SK-N-SH (cell line): Measurements from ENCODE around the gene OXER1. TPM values are rescaled to one million over a fixed set of nuclear protein-coding genes. Genes with fewer than 3 reads are reported as not detected.

Experiments
- CTCF ChIA-PET: fragments of 300-600, 350-600 bp; formaldehyde crosslinking; extraction: SDS; loops from one replicate; lab custom pipeline; 2021; lab: Yijun Ruan, JAX
- POLR2A ChIA-PET: fragments of 350-600 bp; sonication (Branson Sonifier 250); formaldehyde crosslinking; extraction: SDS; loops from one replicate; lab custom pipeline; 2020; ENCODE audit warnings: antibody characterized with exemption, inconsistent platforms; lab: Yijun Ruan, JAX
- DNase-seq: peaks from one replicate; pipeline ENCODE4 v3.0.0; 2012
- H2AFZ ChIP-seq: fragments of 200-600 bp; sonication (generic); 2 replicates; pipeline ENCODE4 v1.8.1; 2016; ENCODE audit warnings: antibody characterized with exemption, mild to moderate bottlenecking, low read depth
- H3F3A ChIP-seq: fragments of 200-600 bp; sonication (generic); replicated peaks from 2 replicates; pipeline ENCODE3; 2016; ENCODE audit warnings: antibody characterized with exemption, mild to moderate bottlenecking; ENCODE audit not compliant: insufficient read depth
- H3K27ac ChIP-seq, 2 experiments: fragments of 200-500 bp in 1 of 2; fragments of 200-600 bp in 1 of 2; sonication (Bioruptor generic) in 1 of 2; sonication (generic), shearing (Covaris generic) in 1 of 2; 2 replicates each; pipeline versions ENCODE4 v1.5.1 to v1.6.1; 2014 to 2016; ENCODE audit warnings: low read depth in 2 of 2, inconsistent platforms in 1 of 2, low read length in 1 of 2, mild to moderate bottlenecking in 1 of 2, mixed read lengths in 1 of 2
- H3K27me3 ChIP-seq: fragments of 200-600 bp; sonication (generic), shearing (Covaris generic); 2 replicates; pipeline ENCODE4 v1.6.1; 2016; ENCODE audit warnings: mixed run types; ENCODE audit not compliant: insufficient read depth
- H3K36me3 ChIP-seq, 2 experiments: fragments of 200-500 bp in 1 of 2; fragments of 200-600 bp in 1 of 2; sonication (Bioruptor generic) in 1 of 2; sonication (generic) in 1 of 2; replicated peaks in 1 of 2; 2 replicates each; pipeline versions ENCODE3 to v1.5.1; 2014 to 2016; ENCODE audit warnings: low read length in 1 of 2, mild to moderate bottlenecking in 1 of 2; ENCODE audit not compliant: insufficient read depth in 2 of 2, control insufficient read depth in 1 of 2
- H3K4me1 ChIP-seq, 2 experiments: fragments of 200-500 bp in 1 of 2; fragments of 200-600 bp in 1 of 2; sonication (Bioruptor generic) in 1 of 2; sonication (generic), shearing (Covaris generic) in 1 of 2; 2 replicates each; pipeline versions ENCODE4 v1.5.1 to v1.6.1; 2014 to 2016; ENCODE audit warnings: low read depth in 1 of 2, low read length in 1 of 2, mixed run types in 1 of 2; ENCODE audit not compliant: insufficient read depth in 2 of 2, control insufficient read depth in 1 of 2
- H3K4me2 ChIP-seq: fragments of 200-600 bp; sonication (generic), shearing (Covaris generic); 2 replicates; pipeline ENCODE4 v1.6.1; 2017; ENCODE audit warnings: mixed run types
- H3K4me3 ChIP-seq, 2 experiments: fragments of 200-500 bp in 1 of 2; fragments of 200-600 bp in 1 of 2; sonication (Bioruptor generic) in 1 of 2; sonication (generic), shearing (Covaris generic) in 1 of 2; 2 replicates each; pipeline versions ENCODE4 v1.5.1 to v1.8.1; 2014 to 2016; ENCODE audit warnings: low read depth in 2 of 2, inconsistent platforms in 1 of 2, low read length in 1 of 2, mild to moderate bottlenecking in 1 of 2, mixed read lengths in 1 of 2, moderate library complexity in 1 of 2
- H3K79me2 ChIP-seq: fragments of 200-600 bp; sonication (generic); 2 replicates; pipeline ENCODE4 v1.8.1; 2017; ENCODE audit warnings: mild to moderate bottlenecking; ENCODE audit not compliant: insufficient read depth
- H3K9ac ChIP-seq: fragments of 200-600 bp; sonication (generic); 2 replicates; pipeline ENCODE4 v1.6.1; 2017; ENCODE audit warnings: mixed run types
- H3K9me2 ChIP-seq: fragments of 200-600 bp; sonication (generic); 2 replicates; pipeline ENCODE4 v1.6.1; 2017; ENCODE audit warnings: mixed run types
- H3K9me3 ChIP-seq: fragments of 200-600 bp; sonication (generic); 2 replicates; pipeline ENCODE4 v1.6.1; 2017; ENCODE audit warnings: mixed run types, mild to moderate bottlenecking, moderate library complexity
- H4K20me1 ChIP-seq: fragments of 200-600 bp; sonication (generic); 2 replicates; pipeline ENCODE4 v1.6.1; 2017; ENCODE audit warnings: mild to moderate bottlenecking, mixed run types; ENCODE audit not compliant: insufficient read depth
- ELF1 ChIP-seq: IDR thresholded peaks from 2 replicates; pipeline ENCODE4 v1.4.0; 2012
- EP300 ChIP-seq, 2 experiments: IDR thresholded peaks; 2 replicates each; pipeline versions ENCODE4 v1.4.0 to v1.6.1; 2012; ENCODE audit warnings: borderline replicate concordance in 1 of 2, low read depth in 1 of 2, low read length in 1 of 2
- FOXJ3 ChIP-seq: sonication (generic); formaldehyde crosslinking; IDR thresholded peaks from 2 replicates; pipeline ENCODE4 v1.5.1; 2020; ENCODE audit warnings: mild to moderate bottlenecking, missing genetic modification reagents
- GABPA ChIP-seq: IDR thresholded peaks from 2 replicates; pipeline ENCODE4 v1.4.0; 2012; ENCODE audit warnings: low read depth, mild to moderate bottlenecking
- GATA2 ChIP-seq: sonication (generic); formaldehyde crosslinking; IDR thresholded peaks from 2 replicates; pipeline ENCODE4 v1.5.0; 2020; ENCODE audit warnings: mild to moderate bottlenecking, missing genetic modification reagents
- MAX ChIP-seq: IDR thresholded peaks from 2 replicates; pipeline ENCODE4 v1.4.0; 2012; ENCODE audit warnings: low read depth
- MXI1 ChIP-seq: IDR thresholded peaks from 2 replicates; pipeline ENCODE4 v1.6.1; 2012; ENCODE audit warnings: mild to moderate bottlenecking, low read depth, low read length, improper control_type of control experiment
- NRF1 ChIP-seq: IDR thresholded peaks from 2 replicates; pipeline ENCODE4 v1.6.1; 2012; ENCODE audit warnings: low read depth, mild to moderate bottlenecking, low read length
- RCOR1 ChIP-seq: fragments of 150-350 bp; IDR thresholded peaks from 2 replicates; pipeline ENCODE4 v1.6.1; 2017; ENCODE audit warnings: antibody characterized with exemption, low read length
- RFX5 ChIP-seq: IDR thresholded peaks from 2 replicates; pipeline ENCODE4 v1.6.1; 2012; ENCODE audit warnings: mild to moderate bottlenecking, improper control_type of control experiment, low read length
- RXRA ChIP-seq: IDR thresholded peaks from 2 replicates; pipeline ENCODE4 v1.4.0; 2012; ENCODE audit warnings: low read depth, mild to moderate bottlenecking, borderline replicate concordance
- SIN3A ChIP-seq: IDR thresholded peaks from 2 replicates; pipeline ENCODE4 v1.6.1; 2012; ENCODE audit warnings: low read depth, mild to moderate bottlenecking, low read length, moderate library complexity, borderline replicate concordance
- SMC3 ChIP-seq: IDR thresholded peaks from 2 replicates; pipeline ENCODE4 v1.6.1; 2012; ENCODE audit warnings: low read depth, low read length, improper control_type of control experiment
- TEAD4 ChIP-seq: IDR thresholded peaks from 2 replicates; pipeline ENCODE4 v1.4.0; 2012; ENCODE audit warnings: mild to moderate bottlenecking, borderline replicate concordance; ENCODE audit not compliant: insufficient read depth
- WGBS: methylation state at CpG from one replicate; pipeline ENCODE4 v1.1.6; 2017; ENCODE audit warnings: low lambda C conversion rate; 5-methylcytosine and 5-hydroxymethylcytosine counted together
- polyA plus RNA-seq, 3 experiments: library from polyadenylated mRNA; depleted of rRNA; stranded (reverse); fragments of >200 nt; gene quantifications; 2 replicates each; pipeline ENCODE4 v1.2.3, GENCODE V29; 2012
- TF ChIP-seq, protein P1 (sequence below): IDR thresholded peaks from 2 replicates; pipeline ENCODE4; 2012

OXER1 gene
- polyA plus RNA-seq, 1 of the 3 experiments (the other 2 are of a cell fraction) = not detected

DNA sequence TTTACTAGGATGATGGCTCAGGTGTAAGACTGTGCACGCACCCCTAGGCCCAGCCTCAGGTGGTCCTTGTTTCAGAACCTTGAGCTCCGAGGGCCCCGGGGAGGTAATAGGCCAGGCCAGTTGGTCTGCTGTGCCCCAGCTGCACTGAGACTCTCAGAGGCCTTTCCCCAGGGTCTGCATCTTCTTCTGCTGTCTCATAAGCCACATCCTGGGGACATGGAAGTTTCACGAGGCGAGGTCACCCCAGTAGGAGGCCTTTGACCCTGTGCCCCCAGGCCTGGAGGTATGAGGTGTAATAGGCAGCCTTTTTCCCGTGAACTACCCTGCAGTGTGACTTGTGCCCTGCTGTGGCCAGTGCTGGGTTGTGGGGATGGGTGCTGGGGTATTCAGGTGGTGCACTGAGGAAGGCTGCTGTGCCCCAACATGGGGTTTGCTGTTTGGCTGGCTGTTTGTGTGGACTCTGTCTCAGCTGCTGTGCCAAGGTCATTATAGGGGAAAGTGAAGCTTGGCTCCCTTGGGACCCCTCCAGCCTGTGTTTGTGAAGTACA is 6.9 kb downstream of the OXER1 start:
- CTCF ChIA-PET = interaction anchor here (1.1 to 3.2 kb wide), 5 partner anchors 10 to 261 kb away, joined by 3 to 19 read pairs (median 6); no protein-coding TSS in a partner anchor
- Histone ChIP-seq H4K20me1 (no peaks in the 10 kb centered on the region), H3K27me3 (no peaks in the 10 kb centered on the region), H2AFZ (no peak overlapping the region), H3F3A (no peaks in the 10 kb centered on the region), H3K9me3 (no peaks in the 10 kb centered on the region), H3K9ac (no peak overlapping the region), H3K79me2 (no peaks in the 10 kb centered on the region), H3K4me3 (no peak overlapping the region), H3K4me2 (no peak overlapping the region), H3K9me2 (no peaks in the 10 kb centered on the region), H3K4me1 (peaks cover 0 to 38% of the 10 kb centered on the region in 2 experiments; a peak in 1 of 4 replicates), H3K27ac (no peak overlapping the region), H3K36me3 (no peaks in the 10 kb centered on the region)
- DNase-seq = no peak
- WGBS = 98% methylated on average over 5 of the region's 6 CpGs
- POLR2A ChIA-PET = no interaction called here
- TF ChIP-seq FOXJ3 (no peak), RXRA (no peak), NRF1 (no peak), TEAD4 (no peak), RCOR1 (no peak), RFX5 (no peak), GATA2 (no peak), MXI1 (no peak)
- TF ChIP-seq, all 33 proteins: peak for 0

GRCh38 chr2:42756150-42756775 is 7.7 kb downstream of the OXER1 start:
- Histone ChIP-seq H3F3A (no peaks in the 10 kb centered on the region), H3K4me2 (no peak overlapping the region), H3K4me3 (no peak overlapping the region), H3K27ac (no peak overlapping the region), H3K9me2 (no peaks in the 10 kb centered on the region), H3K79me2 (no peaks in the 10 kb centered on the region), H2AFZ (no peak overlapping the region), H3K9me3 (no peaks in the 10 kb centered on the region), H3K4me1 (peaks cover 0 to 38% of the 10 kb centered on the region in 2 experiments; a peak in 1 of 4 replicates), H3K27me3 (no peaks in the 10 kb centered on the region), H3K36me3 (no peaks in the 10 kb centered on the region), H3K9ac (no peak overlapping the region), H4K20me1 (no peaks in the 10 kb centered on the region)
- 83% methylated on average over 10 of the region's 10 CpGs for WGBS
- TF ChIP-seq GABPA (no peak), ELF1 (no peak), NRF1 (no peak), MAX (no peak), FOXJ3 (no peak), SMC3 (no peak), EP300 (IDR thresholded peaks at IDR 0.05; ENCODE audit: borderline replicate concordance in 1 of 2, low read depth in 1 of 2, low read length in 1 of 2) (no peak), SIN3A (no peak)
- TF ChIP-seq, protein P1, sequence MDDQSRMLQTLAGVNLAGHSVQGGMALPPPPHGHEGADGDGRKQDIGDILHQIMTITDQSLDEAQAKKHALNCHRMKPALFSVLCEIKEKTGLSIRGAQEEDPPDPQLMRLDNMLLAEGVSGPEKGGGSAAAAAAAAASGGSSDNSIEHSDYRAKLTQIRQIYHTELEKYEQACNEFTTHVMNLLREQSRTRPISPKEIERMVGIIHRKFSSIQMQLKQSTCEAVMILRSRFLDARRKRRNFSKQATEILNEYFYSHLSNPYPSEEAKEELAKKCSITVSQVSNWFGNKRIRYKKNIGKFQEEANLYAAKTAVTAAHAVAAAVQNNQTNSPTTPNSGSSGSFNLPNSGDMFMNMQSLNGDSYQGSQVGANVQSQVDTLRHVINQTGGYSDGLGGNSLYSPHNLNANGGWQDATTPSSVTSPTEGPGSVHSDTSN = no peak
- POLR2A ChIA-PET = no interaction called here
- CTCF ChIA-PET = interaction anchor here (2.1 to 3.2 kb wide), 2 partner anchors 14 to 260 kb away, joined by 6 to 19 read pairs; no protein-coding TSS in a partner anchor
- peak; percentile 52 for DNase-seq
